HG02678 (cell line): Measurements from ENCODE around the gene ODF2.
"Not testable (repeated sequence)": the region's sequence is repeated elsewhere in the genome, so short reads cannot be mapped to it uniquely, and the experiment has no call there.

Source experiments
- ATAC-seq: cut with Tn5 transposase; IDR thresholded peaks from one replicate; pipeline ENCODE4 v1.9.1; 2021; ENCODE audit warnings: mild to moderate bottlenecking, moderate library complexity; ENCODE audit not compliant: unreplicated experiment

Gene ODF2

DNA sequence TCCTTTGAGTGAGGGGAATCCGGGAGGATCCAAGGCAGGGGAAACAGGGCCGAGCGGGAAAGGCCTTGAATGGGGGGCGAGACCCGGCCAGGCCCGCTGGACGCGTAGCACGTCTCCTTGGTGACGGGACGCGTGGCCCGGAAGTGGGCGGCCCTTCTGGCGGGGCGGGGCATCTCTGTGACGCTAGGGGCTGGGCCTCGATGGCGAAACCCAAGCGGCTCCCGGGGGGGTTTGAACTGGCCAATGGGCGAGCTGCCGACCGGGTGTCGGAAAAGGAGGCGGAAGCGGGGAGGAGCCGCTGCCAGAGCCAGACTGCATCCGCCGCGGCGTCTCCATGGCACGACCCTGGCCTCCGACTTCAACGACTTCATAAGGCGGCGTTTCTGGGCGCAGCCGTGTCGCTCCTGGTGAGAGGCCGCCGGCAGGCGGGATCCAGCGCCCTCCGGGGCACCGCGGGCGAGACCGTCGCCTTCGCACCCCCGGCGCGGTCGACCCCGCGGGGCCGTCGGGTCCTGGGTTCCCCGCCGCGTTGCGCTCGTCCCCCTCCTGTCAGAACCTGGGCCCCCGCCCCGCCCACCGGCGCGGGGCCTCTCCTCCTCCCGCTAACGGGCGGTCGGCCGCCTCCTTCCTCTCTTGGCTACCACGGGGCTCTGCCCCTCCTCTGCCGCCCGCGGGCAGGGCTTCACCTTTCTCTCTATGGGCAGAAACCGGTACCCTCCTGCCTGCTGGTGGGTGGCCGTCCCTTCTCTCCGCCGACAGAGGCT, at the start of gene ODF2:
ODF2 (plus strand) TSS at position 158 of the 764 bp plus-strand sequence; CDS start at position 244, 86 bp downstream.
- peak; percentile 87 for ATAC-seq

DNA sequence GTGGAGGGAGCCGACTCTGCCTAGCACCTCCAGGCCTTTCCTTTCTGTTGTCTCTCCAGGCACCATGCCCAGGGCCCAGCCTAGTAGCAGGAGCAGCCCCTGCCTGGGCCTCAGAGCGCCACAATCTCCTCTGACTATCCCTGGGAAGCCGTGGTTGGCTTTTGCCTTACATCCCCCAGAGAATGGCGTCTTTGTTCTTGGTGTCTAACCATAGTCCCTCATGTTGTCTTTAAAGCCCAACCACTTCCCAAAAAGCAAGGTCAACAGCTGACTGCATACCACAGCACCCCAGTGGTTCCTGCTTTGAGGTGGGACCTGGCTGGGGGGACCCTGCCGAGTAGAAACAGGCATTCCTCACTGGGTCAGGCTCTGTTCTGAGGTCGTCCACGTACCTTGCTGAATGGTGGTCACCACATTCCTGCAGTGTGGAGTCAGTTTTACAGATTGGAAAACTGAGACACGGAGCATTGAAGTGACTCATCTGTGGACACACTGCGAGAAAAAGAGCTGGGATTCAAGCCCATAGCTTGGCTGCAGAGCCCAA, 48.9 kb upstream of the ODF2 start:
- ATAC-seq, result no peak

DNA sequence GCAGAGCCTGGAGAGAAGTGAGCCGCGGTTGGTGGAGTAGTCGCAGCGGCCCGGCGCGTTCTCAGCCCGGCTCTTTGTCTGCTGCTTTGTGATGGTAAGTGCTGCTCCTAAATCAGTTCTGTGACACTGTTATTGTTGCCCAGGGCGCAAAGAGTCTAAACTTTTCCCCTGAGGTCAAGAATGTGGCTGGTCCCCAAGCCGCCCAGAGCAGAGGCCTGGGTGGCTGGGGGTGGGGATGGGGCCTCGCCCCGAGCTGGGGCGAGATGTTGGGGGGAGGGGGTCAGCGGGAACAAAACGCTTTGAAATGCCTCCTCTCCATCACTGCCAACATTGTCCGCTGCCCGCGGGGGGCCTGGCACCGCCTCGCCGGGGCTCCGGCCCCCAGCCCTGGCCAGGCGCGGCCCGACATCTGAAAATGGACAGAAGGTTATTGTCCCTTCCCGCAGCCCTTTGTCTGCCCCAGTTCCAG, 46.8 kb upstream of the ODF2 start:
- ATAC-seq, result no peak

DNA sequence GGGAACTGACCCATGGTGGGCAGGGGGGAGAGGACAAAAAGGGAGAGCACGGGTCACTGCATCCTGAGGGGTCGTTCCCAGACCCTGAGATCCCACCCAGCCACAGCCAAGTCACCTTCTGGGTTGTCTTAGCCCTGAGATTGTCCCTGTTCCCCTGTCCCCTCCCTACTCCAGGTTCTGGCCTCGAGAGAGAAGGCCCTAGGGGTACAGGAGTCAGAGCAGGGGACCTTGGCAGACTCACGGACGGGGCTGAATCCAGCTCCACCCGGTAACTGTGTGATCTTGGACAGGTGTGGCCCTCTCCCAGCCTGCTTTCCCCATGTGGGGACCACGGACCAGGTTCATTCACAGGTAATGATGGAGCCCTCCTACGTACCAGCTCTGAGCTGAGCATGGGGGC, 46.4 kb upstream of the ODF2 start:
- no peak for ATAC-seq

DNA sequence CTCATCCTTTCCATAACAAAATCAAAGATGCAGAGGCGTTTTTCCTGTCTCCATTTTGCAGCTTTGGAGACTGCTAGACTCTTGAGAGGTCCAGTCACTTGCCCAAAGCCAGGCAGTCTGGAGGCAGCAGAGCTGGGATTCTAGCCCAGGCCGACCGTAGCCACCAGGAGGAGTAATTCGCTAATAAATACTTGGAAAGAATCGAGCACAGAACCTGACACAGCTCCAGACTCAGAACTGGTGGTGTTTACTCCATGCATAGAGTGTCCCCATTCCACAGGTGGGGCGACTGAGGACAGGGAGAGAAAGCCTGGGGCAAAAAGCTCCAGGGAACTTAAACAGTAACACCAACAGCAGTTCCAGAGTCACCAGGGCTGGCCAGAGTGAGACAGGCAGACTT, 45.8 kb upstream of the ODF2 start:
- no peak for ATAC-seq

DNA sequence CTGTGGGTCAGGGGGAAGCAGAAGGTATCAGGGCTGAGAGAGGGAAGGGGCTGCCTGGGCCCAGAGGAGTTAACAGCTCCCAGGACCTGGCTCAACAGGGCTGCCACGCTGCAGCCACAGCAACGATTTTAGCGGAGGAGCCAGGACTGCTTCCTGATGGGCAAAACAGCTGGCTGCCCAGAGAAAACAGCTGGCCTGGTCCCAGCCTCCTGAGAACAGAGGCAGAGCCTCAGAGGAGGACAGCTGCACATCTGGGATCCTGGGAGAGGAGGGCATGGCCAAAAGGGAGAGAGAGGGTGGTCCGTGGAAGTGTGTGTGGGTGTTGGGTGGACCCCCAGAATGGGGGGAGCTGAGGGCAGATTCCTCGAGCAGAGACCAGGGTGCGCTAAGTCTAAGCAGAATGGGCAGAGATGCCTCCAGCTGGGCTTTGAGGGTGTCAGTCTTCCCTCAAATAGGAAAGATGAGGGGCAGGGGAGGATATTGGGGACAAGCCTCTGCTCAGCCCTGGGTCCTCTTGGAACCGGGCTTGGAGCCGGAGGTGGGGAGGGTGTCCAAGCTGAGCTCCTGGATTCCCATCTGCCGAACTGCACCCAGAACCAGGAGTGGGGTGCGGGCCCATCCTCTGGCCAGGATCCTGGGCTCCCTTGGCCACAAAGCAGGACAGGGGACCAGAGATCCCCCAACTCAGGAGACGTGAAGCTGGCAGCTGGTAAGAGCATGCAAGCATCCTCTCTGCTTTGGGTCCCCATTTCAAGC, 44.3 kb upstream of the ODF2 start:
- ATAC-seq, result no peak

DNA sequence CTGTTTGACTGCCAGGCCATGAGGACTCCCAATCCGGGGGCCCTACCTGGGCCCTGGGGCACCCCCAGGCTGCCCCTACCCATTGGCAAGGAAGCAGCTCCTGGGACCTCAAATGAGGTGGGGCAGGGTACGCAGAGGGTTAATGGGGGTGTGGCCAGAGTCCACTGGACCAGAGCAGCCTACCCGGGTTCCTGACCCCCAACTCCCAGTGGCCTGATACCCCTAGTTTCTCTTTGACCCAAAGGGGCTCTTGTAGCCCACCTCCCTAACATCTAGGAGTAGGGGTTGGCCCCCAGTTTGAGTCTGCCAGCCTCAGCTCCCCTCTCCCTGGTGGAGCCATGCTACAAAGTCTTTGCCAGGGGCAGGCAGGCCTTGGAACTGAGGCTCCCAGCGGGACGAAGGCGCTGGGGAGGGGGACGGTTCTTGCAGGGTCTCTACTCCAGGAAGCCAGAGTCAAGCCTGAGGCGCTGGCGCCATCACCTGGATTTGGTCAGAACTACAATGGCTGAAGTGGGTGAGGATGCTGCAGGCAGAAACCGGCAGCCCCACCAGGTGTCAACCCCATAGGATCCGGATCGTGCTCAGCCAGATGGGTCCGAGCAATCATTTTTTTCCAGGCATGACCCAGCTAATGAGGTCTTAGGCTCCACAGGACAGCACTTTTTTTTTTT, 43.6 kb upstream of the ODF2 start:
- ATAC-seq, result no peak

DNA sequence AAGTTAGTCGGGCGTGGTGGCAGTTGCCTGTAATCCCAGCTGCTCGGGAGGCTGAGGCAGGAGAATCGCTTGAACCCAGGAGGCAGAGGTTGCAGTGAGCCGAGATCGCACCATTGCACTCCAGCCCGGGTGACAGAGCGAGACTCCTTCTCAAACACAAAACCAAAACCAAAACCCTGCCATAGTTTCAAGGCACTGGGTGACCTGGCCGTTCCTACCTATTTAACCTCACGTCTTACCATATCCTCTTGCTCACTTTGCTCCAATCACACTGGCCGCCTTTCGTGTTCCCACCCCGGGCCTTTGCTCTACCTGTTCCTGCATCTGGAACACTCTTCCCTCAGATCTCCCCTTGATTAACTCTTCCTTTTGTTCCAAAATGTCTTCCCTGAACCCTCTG, 42.1 kb upstream of the ODF2 start:
- ATAC-seq, result not testable (repeated sequence)

DNA sequence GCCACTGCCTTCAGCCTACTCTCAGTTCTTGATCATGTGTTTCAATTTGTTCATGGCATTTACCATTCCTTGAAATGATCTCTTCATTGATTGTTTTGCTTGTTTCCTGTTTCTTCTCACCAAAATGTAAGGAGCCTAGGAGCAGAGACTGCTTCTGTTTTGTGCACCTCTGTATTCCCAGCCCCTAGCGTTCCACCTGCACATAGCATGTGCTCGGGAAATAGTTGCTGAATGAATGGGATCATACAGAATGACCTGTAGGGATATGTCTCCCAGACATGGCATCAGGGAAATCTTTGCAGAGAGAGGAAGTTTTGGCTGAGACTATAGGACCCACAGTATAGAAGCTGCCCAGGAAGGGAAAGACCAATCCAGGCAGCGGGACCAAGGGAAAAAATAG, 41.3 kb upstream of the ODF2 start:
- no peak for ATAC-seq

DNA sequence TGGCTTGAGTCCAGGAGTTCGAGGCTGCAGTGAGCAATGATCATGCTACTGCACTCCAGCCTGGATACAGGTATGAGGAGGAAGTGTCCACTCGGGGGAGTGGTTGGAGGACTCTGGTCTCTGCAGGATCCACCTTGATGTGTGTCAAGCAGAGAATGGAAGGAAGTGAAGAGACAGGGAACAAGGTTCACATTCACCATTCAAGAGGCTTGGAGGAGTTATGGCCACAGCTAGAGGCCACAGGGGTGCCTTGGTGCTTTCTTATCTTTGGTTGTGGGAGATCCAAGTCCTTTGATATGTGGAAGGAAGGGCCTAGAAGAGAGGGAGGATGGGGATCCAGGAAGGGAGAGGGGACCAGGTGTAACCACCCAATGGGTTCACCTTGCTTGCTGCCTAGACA, 40.5 kb upstream of the ODF2 start:
- no peak for ATAC-seq

DNA sequence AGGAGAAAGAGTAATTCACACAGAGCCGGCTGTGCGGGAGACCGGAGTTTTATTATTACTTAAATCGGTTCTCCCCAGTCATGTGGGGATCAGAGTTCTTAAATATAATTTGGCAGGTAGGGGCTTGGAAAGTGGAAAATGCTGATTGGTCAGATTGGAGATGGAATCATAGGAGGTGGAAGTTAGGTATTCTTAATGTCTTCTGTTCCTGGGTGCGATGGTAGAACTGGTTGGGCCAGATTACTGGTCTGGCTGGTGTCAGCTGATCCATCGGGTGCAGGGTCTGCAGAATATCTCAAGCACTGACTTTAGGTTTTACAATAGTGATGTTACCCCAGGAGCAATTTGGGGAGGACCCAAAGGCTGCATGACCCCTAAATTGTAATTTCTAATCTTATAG, 39.8 kb upstream of the ODF2 start:
- ATAC-seq, result no peak

DNA sequence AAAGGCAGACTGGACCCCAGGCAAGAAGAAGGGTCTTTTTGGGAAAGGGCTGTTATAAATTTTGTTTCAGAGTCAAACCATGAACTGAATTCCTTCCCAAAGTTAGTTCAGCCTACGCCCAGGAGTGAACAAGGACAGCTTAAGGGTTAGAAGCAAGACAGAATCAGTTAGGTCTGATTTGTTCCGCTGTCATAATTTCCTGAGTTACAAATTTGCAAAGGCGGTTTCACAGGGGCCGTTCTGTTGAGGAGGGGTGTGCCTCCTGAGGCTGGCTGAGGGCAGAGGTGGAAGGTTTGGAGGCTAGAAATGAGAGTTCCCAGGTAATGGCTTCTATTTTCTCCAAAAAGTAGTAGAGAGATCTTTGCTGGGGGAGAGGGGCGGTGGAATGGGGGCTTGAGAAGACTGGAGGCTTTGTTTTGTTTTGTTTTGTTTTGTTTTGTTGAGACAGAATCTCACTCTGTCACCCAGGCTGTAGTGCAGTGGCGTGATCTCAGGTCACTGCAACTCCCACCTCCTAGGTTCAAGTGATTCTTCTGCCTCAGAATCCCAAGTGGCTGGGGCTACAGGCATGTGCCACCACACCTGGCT, 39.3 kb upstream of the ODF2 start:
- ATAC-seq, result no peak

DNA sequence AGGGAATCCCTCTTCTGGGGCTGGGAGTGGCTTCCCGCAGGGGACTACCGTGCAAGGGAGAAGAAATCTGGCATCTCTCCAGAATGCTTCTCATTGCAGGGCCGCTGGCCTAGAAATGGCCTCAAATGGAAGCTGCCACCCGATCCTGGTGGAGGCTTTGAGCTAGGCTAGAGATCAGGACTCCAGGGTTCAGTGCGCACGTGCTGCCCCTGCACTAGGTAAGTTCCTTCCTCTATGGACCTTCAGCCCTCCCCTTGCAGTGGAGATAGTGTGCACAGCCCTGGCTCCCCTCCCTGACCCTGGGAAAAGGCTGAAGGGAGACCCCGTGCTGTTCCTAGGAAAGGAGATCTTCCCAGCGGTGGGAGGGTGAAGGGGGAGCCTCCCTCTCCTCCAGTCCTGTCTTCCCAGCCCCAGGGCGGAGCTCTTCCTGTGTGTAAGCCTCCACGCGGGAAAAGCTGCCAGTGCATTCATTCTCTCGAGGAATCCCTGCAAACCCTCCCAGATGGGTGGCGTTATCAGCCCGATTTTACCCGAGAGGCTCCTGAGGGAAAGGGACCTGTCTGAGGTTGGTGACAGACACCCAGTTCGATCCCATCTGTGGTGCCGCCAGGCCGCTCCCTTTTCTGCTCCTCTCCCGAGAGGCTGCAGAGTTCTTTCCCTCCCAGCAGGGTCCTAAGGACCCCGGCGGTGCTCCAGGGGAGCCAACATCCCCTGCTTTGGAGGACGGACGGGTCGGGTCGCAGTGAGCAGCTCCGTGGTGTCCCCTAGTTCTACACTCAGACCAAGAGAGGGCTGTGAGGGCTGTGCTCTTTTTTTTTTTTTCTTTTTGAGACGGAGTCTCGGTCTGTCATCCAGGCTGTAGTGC, 36.5 kb upstream of the ODF2 start:
- ATAC-seq, result no peak

DNA sequence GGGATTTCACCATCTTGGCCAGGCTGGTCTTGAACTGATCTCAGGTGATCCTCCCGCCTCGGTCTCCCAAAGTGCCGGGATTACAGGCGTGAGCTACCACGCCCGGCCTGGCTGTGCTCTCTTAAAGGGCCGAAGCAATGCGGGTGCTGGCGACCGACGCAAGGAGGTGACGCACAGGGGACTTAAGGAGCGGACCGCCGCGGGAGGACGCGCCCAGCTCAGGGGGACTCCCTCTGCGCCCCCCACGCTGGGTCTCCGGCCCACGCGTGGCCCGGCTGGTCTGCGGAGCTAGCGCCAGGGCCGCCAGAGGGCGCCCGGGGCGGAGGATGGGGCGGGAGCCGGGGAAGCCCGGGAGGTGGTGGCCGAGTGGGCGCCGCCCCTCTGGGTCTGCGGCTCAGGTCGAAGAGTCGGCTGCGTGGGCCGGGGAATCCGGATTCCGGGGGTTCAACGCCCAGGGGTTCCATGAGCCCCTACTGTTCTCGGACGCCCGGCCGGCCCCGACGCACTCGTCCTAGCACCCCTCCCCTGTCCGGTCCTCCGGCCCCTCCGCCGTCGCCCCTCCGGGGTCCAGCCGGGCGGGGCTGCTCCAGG, 35.7 kb upstream of the ODF2 start:
- ATAC-seq, result peak; percentile 73

DNA sequence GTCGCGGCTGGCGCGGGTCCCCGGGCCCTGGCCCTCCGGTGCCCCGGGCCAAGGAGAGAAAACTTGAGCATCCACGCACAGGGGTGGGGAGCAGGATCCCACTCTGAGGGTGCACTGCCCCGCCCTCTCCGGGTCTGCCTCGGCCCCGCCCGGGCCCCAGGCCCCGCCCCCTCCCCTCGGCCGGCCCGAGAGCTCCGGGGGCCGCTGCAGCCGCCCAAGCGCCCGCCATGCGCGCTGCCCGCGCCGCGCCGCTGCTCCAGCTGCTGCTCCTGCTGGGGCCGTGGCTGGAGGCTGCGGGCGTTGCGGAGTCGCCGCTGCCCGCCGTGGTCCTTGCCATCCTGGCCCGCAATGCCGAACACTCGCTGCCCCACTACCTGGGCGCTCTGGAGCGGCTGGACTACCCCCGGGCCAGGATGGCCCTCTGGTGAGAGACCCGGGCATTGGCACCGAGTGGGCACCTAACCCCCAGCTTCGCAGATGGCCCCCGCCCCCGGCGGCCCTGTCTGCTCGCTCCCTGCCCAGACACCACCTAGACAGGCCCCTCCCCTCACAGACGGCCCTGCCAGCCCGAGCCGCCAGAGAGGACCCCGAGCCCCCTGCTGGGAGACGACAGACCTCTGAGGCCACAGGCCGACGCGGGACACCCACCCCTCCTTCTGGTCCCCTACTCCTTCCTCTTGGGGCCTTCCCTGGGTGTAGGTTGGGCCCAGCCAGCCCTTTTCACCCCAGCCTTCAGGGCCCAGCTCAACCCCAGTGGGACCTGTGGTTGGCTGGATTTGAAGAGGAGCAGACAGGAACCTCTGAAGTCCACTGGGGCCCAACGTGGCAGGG, 34.9 kb upstream of the ODF2 start, which contains the start of gene CERCAM:
CERCAM (plus strand) TSS at position 207 of the 831 bp plus-strand sequence; CDS start at position 228, 21 bp downstream.
- peak; percentile 73 for ATAC-seq

DNA sequence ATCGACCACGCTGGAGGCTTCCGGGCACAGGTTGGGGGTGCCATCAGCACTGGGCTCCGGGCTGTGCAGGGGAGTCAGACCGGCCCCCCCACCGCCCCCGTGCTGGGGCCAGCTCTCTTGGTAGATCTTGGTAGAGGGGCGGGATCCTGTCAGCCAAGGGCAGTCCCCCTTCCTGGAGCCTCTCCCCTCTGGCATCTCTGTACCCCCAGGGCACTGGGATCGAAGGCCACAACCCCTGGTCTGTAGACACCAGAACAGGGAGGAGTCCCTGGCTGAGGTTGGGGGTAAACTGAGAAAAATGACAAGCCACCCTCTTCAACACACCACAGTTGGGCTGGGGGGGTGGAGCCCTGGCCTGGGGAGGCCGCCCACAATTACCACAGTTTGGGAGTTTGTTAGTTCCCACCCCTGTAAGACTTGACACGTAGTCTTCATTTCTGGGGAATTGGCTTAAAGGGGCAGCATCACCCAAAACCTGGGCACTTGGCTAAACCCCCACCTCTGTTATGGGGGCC, 34.3 kb upstream of the ODF2 start:
- peak; percentile 4 for ATAC-seq

DNA sequence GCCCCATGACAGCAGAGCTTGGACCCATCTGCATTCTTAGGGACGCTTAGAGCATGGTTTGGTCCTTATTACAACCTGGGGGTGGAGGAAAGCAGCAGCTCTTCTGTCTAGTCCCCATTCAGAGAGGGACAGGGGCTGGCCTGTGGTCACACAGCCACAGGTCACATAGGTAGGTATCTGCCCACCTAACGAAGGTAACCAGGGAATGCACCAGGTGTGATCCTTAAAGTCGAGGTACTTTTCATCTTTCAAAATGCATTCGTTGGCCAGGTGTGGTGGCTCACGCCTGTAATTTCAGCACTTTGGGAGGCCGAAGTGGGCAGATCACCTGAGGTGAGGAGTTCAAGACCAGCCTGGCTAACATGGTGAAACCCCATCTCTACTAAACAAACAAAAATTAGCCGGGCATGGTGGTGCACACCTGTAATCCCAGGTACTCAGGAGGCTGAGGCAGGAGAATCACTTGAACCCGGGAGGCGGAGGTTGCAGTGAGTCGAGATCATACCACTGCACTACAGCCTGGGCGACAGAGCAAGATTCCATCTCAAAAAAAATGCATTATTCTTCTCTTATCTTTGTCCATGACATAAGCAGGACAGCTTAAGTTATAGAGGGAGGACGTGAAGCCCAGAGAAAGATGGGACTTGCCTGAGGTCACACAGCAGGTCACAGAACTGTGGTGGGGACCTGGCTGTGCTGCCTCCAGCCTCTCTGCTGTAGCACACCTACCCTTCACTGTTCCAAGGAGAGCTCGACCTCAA, 33.6 kb upstream of the ODF2 start:
- ATAC-seq, result not testable (repeated sequence)

DNA sequence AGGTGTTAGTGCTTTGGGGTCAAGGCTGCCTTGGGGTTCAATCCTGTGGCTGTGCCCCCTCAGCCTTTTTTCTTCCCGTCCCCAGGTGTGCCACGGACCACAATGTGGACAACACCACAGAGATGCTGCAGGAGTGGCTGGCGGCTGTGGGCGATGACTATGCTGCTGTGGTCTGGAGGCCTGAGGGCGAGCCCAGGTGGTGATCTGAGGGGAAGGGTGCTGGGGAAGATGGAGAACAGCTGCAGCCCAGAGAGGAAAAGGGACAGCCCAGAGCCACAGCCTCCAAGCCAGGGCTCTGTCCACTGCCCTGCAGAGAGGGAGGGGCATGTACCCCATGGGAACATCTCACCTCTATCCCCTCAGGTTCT, 33.0 kb upstream of the ODF2 start:
- ATAC-seq, result no peak
